IMR-90 (cell line): ENCODE data around the gene TMOD2. TPM values are rescaled to one million over a fixed set of nuclear protein-coding genes. Genes with fewer than 3 reads are reported as not detected.

Experiments used
- ATAC-seq: fragments of 200-7000 bp; cut with Tn5 transposase; 2 replicates; pipeline ENCODE4 v1.9.1; 2020; ENCODE audit warnings: low read depth, mild to moderate bottlenecking, moderate library complexity
- BruUV-seq: library from RNA; stranded (reverse); fragments of 400-500 nt; replicated peaks from 2 replicates; lab custom pipeline; 2021; lab: Mats Ljungman, UMichigan
- CTCF ChIA-PET: fragments of 300-600 bp; formaldehyde crosslinking; extraction: SDS; loops from one replicate; lab custom pipeline; 2021; ENCODE audit warnings: antibody characterized with exemption; lab: Yijun Ruan, JAX
- POLR2A ChIA-PET: fragments of 300-600 bp; sonication (Branson Sonifier 250); formaldehyde crosslinking; loops from one replicate; lab custom pipeline; 2022; ENCODE audit warnings: antibody characterized with exemption; ENCODE audit not compliant: unreplicated experiment; lab: Charles Lee
- DNase-seq: peaks from one replicate; pipeline ENCODE4 v3.0.0; 2013
- H2AFZ ChIP-seq: replicated peaks from 2 replicates; pipeline ENCODE3; 2013; ENCODE audit warnings: low read length, mild to moderate bottlenecking; ENCODE audit not compliant: poor library complexity
- H2AK5ac ChIP-seq: 2 replicates; pipeline ENCODE4 v1.6.1; 2013; ENCODE audit warnings: low read depth, low read length, inconsistent platforms
- H2AK9ac ChIP-seq: replicated peaks from 2 replicates; pipeline ENCODE3; 2013; ENCODE audit warnings: mild to moderate bottlenecking, low read depth, low read length, moderate library complexity; ENCODE audit not compliant: poor library complexity
- H2BK120ac ChIP-seq: 2 replicates; pipeline ENCODE4 v1.6.1; 2013; ENCODE audit warnings: low read depth, low read length, inconsistent platforms
- H2BK15ac ChIP-seq: 3 replicates; pipeline ENCODE4 v1.6.1; 2013; ENCODE audit warnings: low read depth, low read length, inconsistent platforms
- H2BK20ac ChIP-seq: 2 replicates; pipeline ENCODE4 v1.6.1; 2013; ENCODE audit warnings: low read depth, mild to moderate bottlenecking, inconsistent platforms, low read length, moderate library complexity
- H2BK5ac ChIP-seq: 2 replicates; pipeline ENCODE4 v1.6.1; 2013; ENCODE audit warnings: mild to moderate bottlenecking, low read depth, low read length, inconsistent platforms; ENCODE audit not compliant: poor library complexity, severe bottlenecking
- H3K14ac ChIP-seq: replicated peaks from 2 replicates; pipeline ENCODE4 v1.6.1; 2013; ENCODE audit warnings: low read depth, low read length, inconsistent platforms
- H3K18ac ChIP-seq: 2 replicates; pipeline ENCODE4 v1.6.1; 2013; ENCODE audit warnings: low read depth, low read length, control low read depth
- H3K23ac ChIP-seq: 2 replicates; pipeline ENCODE4 v1.6.1; 2013; ENCODE audit warnings: low read depth, low read length, inconsistent platforms
- H3K27ac ChIP-seq: 2 replicates; pipeline ENCODE4 v1.5.1; 2013; ENCODE audit warnings: mild to moderate bottlenecking, control low read depth, low read length; ENCODE audit not compliant: insufficient read depth
- H3K27me3 ChIP-seq: 2 replicates; pipeline ENCODE4 v1.6.1; 2013; ENCODE audit warnings: low read length; ENCODE audit not compliant: control insufficient read depth, insufficient read depth
- H3K36me3 ChIP-seq: 2 replicates; pipeline ENCODE4 v1.6.1; 2013; ENCODE audit warnings: low read length, mixed read lengths; ENCODE audit not compliant: control insufficient read depth, insufficient read depth
- H3K4ac ChIP-seq: 2 replicates; pipeline ENCODE4 v1.6.1; 2013; ENCODE audit warnings: low read depth, low read length, inconsistent platforms
- H3K4me1 ChIP-seq: 2 replicates; pipeline ENCODE4 v1.6.1; 2013; ENCODE audit warnings: low read length, mixed read lengths; ENCODE audit not compliant: control insufficient read depth, insufficient read depth
- H3K4me2 ChIP-seq: 2 replicates; pipeline ENCODE4 v1.6.1; 2013; ENCODE audit warnings: low read depth, mild to moderate bottlenecking, control low read depth, low read length, moderate library complexity
- H3K4me3 ChIP-seq: 2 replicates; pipeline ENCODE4 v1.5.1; 2013; ENCODE audit warnings: low read depth, mild to moderate bottlenecking, control low read depth, low read length, moderate library complexity; ENCODE audit not compliant: insufficient read depth
- H3K56ac ChIP-seq: 2 replicates; pipeline ENCODE4 v1.6.1; 2013; ENCODE audit warnings: low read length, inconsistent platforms; ENCODE audit not compliant: insufficient read depth; ENCODE audit errors: extremely low read depth
- H3K79me1 ChIP-seq, 2 experiments: 2 replicates each; pipeline ENCODE4 v1.6.1; 2013; ENCODE audit warnings: low read length in 2 of 2, inconsistent platforms in 1 of 2, low read depth in 1 of 2
- H3K9ac ChIP-seq: 2 replicates; pipeline ENCODE4 v1.6.1; 2013; ENCODE audit warnings: low read depth, low read length, control low read depth
- H3K9me1 ChIP-seq: 2 replicates; pipeline ENCODE4 v1.6.1; 2013; ENCODE audit warnings: low read length, inconsistent platforms; ENCODE audit not compliant: insufficient read depth
- H3K9me3 ChIP-seq: 2 replicates; pipeline ENCODE4 v1.6.1; 2013; ENCODE audit warnings: low read length; ENCODE audit not compliant: control insufficient read depth, insufficient read depth
- H4K20me1 ChIP-seq: 2 replicates; pipeline ENCODE4 v1.6.1; 2013; ENCODE audit warnings: low read length, inconsistent platforms; ENCODE audit not compliant: insufficient read depth
- H4K5ac ChIP-seq: 2 replicates; pipeline ENCODE4 v1.6.1; 2013; ENCODE audit warnings: mild to moderate bottlenecking, low read depth, low read length, control low read depth
- H4K8ac ChIP-seq, 2 experiments: 2 replicates each; pipeline ENCODE4 v1.6.1; 2013; ENCODE audit warnings: low read depth in 2 of 2, low read length in 2 of 2, control low read depth in 1 of 2, inconsistent platforms in 1 of 2
- H4K91ac ChIP-seq: 2 replicates; pipeline ENCODE4 v1.6.1; 2013; ENCODE audit warnings: low read depth, low read length, inconsistent platforms; ENCODE audit not compliant: insufficient read depth
- BHLHE40 ChIP-seq: fragments of 150-350 bp; IDR thresholded peaks from 2 replicates; pipeline ENCODE4 v1.6.1; 2016; ENCODE audit warnings: mild to moderate bottlenecking, low read depth, low read length
- CEBPB ChIP-seq: IDR thresholded peaks from 2 replicates; pipeline ENCODE4 v1.6.1; 2012; ENCODE audit warnings: low read depth, low read length, improper control_type of control experiment
- CHD1 ChIP-seq: IDR thresholded peaks from 2 replicates; pipeline ENCODE4 v1.6.1; 2012; ENCODE audit warnings: low read depth, low read length, improper control_type of control experiment
- CTCF ChIP-seq: conservative IDR thresholded peaks from 2 replicates; pipeline ENCODE4 v1.5.1; 2012; ENCODE audit warnings: mild to moderate bottlenecking, low read depth, low read length, improper control_type of control experiment
- ELK1 ChIP-seq: fragments of 150-350 bp; IDR thresholded peaks from 2 replicates; pipeline ENCODE4 v1.6.1; 2016; ENCODE audit warnings: low read depth, mild to moderate bottlenecking, low read length, moderate library complexity, borderline replicate concordance
- FOS ChIP-seq: fragments of 150-350 bp; IDR thresholded peaks from 2 replicates; pipeline ENCODE4 v1.6.1; 2016; ENCODE audit warnings: low read depth, low read length
- MAFK ChIP-seq: IDR thresholded peaks from 2 replicates; pipeline ENCODE4 v1.6.1; 2012; ENCODE audit warnings: low read depth, low read length, improper control_type of control experiment
- MAZ ChIP-seq: IDR thresholded peaks from 2 replicates; pipeline ENCODE4 v1.6.1; 2012; ENCODE audit warnings: low read depth, mild to moderate bottlenecking, low read length, improper control_type of control experiment, moderate library complexity, borderline replicate concordance
- MXI1 ChIP-seq: IDR thresholded peaks from 2 replicates; pipeline ENCODE4 v1.6.1; 2012; ENCODE audit warnings: low read depth, mild to moderate bottlenecking, low read length, moderate library complexity, borderline replicate concordance
- NFE2L2 ChIP-seq: fragments of 150-350 bp; IDR thresholded peaks from 2 replicates; pipeline ENCODE4 v1.6.1; 2016; ENCODE audit warnings: low read depth, mild to moderate bottlenecking, low read length
- POLR2A ChIP-seq: IDR thresholded peaks from 2 replicates; pipeline ENCODE4 v1.6.1; 2012; ENCODE audit warnings: mild to moderate bottlenecking, low read depth, low read length
- RAD21 ChIP-seq: IDR thresholded peaks from 2 replicates; pipeline ENCODE4 v1.6.1; 2012; ENCODE audit warnings: low read length, improper control_type of control experiment
- RCOR1 ChIP-seq: IDR thresholded peaks from 2 replicates; pipeline ENCODE4 v1.6.1; 2012; ENCODE audit warnings: mild to moderate bottlenecking, low read length, improper control_type of control experiment; ENCODE audit not compliant: insufficient replicate concordance
- RFX5 ChIP-seq: IDR thresholded peaks from 2 replicates; pipeline ENCODE4 v1.8.0; 2012; ENCODE audit warnings: low read depth, mild to moderate bottlenecking, low read length, moderate library complexity
- SMC3 ChIP-seq: fragments of 150-350 bp; IDR thresholded peaks from 2 replicates; pipeline ENCODE4 v1.6.1; 2016; ENCODE audit warnings: low read depth, mild to moderate bottlenecking, antibody characterized with exemption, low read length, moderate library complexity
- USF2 ChIP-seq: fragments of 150-350 bp; IDR thresholded peaks from 2 replicates; pipeline ENCODE4 v1.6.1; 2017; ENCODE audit warnings: mild to moderate bottlenecking, antibody characterized with exemption, low read length, low read depth
- WGBS, 2 experiments: methylation state at CpG; one replicate each; pipeline versions ENCODE4 v1.1.5 to v1.1.7; 2013; ENCODE audit warnings: missing lambda C conversion rate in 2 of 2; ENCODE audit not compliant: insufficient read length in 1 of 2; ENCODE audit errors: extremely low coverage in 2 of 2; 5-methylcytosine and 5-hydroxymethylcytosine counted together
- dilution Hi-C: fragments of 300-500 bp; cut with HindIII; formaldehyde crosslinking; loops from one replicate; pipeline ENCODE4 v1.14.3; 2018; ENCODE audit warnings: low sequenced_read_pairs; ENCODE audit not compliant: unreplicated experiment
- in situ Hi-C: fragments of 300-500 bp; cut with MboI; formaldehyde crosslinking; loops from 3 replicates; pipeline ENCODE4 v1.14.3; 2019; ENCODE audit warnings: low sequenced_read_pairs, inconsistent platforms, mixed read lengths
- intact Hi-C: fragments of 100-400 bp; cut with micrococcal nuclease; formaldehyde crosslinking; loops from 2 replicates; pipeline ENCODE4 v1.10.0; 2022
- polyA plus RNA-seq, 3 experiments: library from polyadenylated mRNA; depleted of rRNA; stranded (reverse); fragments of >200 nt; gene quantifications; 2 replicates each; pipeline ENCODE4 v1.2.3, GENCODE V29; 2012; ENCODE audit warnings: low replicate concordance in 1 of 3
- total RNA-seq: library from RNA; depleted of rRNA; stranded (reverse); fragments of >200 nt; gene quantifications from 2 replicates; pipeline ENCODE4 v1.2.3, GENCODE V29; 2012

Gene TMOD2
- total and polyA plus RNA-seq, 2 of the 4 experiments (the other 2 are of a cell fraction) = 2.8 to 5.4 TPM

- Histone ChIP-seq H3K9me3 (no peaks in the 10 kb centered on the region), H4K8ac (no peak overlapping the region), H3K79me1 (peaks cover 3 to 29% of the 10 kb centered on the region in 2 experiments; a peak in 3 of 4 replicates), H3K4me3 (no peak overlapping the region), H3K4me1 (peaks cover 14% of the 10 kb centered on the region), H3K9ac (no peak overlapping the region), H3K4ac (no peak overlapping the region), H3K14ac (no peak overlapping the region), H2BK120ac (no peak overlapping the region), H2AK5ac (no peak overlapping the region), H4K5ac (no peak overlapping the region), H2BK20ac (no peak overlapping the region), H4K20me1 (peaks cover 13% of the 10 kb centered on the region), H3K56ac (no peak overlapping the region), H3K27ac (no peak overlapping the region), H2AFZ (no peak overlapping the region), H4K91ac (no peak overlapping the region), H2AK9ac (no peak overlapping the region), H3K4me2 (no peak overlapping the region), H3K23ac (no peak overlapping the region), H2BK15ac (no peak overlapping the region), H2BK5ac (no peak overlapping the region), H3K27me3 (no peaks in the 10 kb centered on the region), H3K36me3 (no peaks in the 10 kb centered on the region), H3K9me1 (peaks cover 14% of the 10 kb centered on the region), H3K18ac (no peak overlapping the region)
- dilution Hi-C loops = no loop called here
- intact Hi-C loops = no loop called here
- no peak for DNase-seq
- TF ChIP-seq MAFK (no peak), CTCF (no peak), RCOR1 (no peak), POLR2A (no peak), CEBPB (no peak), ELK1 (no peak), RFX5 (no peak), USF2 (no peak), BHLHE40 (no peak), NFE2L2 (no peak), MAZ (no peak), RAD21 (no peak), CHD1 (no peak), MXI1 (no peak), FOS (no peak), SMC3 (no peak)
- in situ Hi-C loops = no loop called here
- no CpG with 5 or more reads among the region's 2 CpGs for WGBS, 2 experiments
- no peak for ATAC-seq
- BruUV-seq = no TSS peak
- POLR2A ChIA-PET = no interaction called here
- CTCF ChIA-PET = no interaction called here
These were observed 27.2 kb upstream of the TMOD2 start for GRCh38 chr15:51724199-51724598.
